Activated CD4-positive, alpha-beta T cell treated with anti-CD3 and anti-CD28 coated beads for 48 hours (primary cell): ENCODE results near the gene WDR7.

Experiments used
- DNase-seq: peaks from one replicate; pipeline ENCODE4 v3.0.0-alpha.2; 2020

Gene WDR7

DNA sequence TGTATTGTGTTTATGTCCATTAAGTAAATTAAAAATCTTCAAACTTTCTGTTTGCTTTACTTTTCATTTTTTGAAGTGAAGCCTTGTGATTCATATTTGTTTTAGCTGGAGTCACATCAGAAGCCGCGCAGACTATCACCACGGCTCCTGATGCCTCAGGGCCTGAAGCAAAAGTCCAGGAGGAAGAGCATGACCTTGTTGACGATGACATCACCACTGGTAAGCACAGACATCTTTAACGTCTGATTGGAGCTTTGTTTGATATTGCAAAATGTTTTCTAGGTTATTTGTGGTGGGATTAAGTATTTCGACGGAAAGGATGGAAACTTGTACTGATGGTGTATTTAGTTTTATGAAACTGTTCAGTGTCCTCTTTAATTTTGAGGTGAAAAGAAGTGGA is 164.8 kb downstream of the WDR7 start:
- DNase-seq: no peak

DNA sequence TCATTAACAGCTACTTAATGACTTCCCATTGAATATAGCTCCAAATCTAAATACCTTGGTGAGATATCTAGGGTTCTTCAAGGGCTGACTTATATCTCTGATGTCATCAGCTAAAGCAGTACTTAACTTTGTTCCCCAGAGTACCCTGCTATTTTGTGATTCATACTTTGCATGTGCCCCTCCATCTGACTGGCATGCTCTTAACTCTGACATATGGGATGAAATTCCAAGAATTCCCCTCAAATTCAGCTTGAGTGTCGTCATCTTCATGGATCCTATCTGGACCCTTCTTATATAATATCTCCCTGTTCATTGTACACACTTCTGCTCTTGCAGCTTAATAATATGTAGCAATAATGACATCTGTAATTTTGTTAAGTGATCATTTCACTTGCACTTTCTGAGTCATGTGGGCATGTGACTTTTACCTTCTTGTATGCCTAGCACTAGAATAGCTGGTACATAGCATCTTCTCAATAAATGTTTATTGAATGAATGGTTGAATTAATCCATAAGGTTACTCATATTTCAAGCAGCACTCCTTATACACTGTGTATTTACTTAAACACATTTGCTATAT is 172.9 kb downstream of the WDR7 start:
- DNase-seq: no peak

GRCh38 chr18:56825321-56825720 is 174.2 kb downstream of the WDR7 start:
- no peak for DNase-seq

DNA sequence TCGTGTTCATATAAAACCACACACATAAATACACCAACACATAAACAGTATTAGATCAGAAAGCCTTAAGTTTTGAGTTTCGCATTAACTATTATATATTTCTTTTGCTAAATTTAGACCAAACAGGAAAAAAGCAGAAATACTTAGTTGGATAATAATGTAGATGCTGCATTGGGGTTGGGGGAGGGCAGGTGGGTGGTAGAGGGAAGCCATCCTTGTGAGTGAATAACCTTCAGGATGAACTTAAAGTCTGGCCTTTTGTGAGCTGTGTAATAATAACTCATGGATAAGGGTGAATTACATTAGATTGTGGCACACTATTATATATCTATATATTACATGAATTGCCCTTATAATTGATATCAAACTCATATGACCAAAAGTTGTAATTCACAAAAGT is 174.7 kb downstream of the WDR7 start:
- DNase-seq: no peak

- no peak for DNase-seq
These were observed 180.8 kb downstream of the WDR7 start for GRCh38 chr18:56831988-56832387.

- no peak for DNase-seq
These were observed 184.2 kb downstream of the WDR7 start for GRCh38 chr18:56835331-56835730.

GRCh38 chr18:56836173-56836572 is 185.0 kb downstream of the WDR7 start:
- DNase-seq: no peak

GRCh38 chr18:56841836-56842235 is 190.7 kb downstream of the WDR7 start:
- DNase-seq: no peak

GRCh38 chr18:56843241-56843640 is 192.1 kb downstream of the WDR7 start:
- DNase-seq: no peak

- DNase-seq: no peak
These were observed 193.4 kb downstream of the WDR7 start for GRCh38 chr18:56844556-56844955.

DNA sequence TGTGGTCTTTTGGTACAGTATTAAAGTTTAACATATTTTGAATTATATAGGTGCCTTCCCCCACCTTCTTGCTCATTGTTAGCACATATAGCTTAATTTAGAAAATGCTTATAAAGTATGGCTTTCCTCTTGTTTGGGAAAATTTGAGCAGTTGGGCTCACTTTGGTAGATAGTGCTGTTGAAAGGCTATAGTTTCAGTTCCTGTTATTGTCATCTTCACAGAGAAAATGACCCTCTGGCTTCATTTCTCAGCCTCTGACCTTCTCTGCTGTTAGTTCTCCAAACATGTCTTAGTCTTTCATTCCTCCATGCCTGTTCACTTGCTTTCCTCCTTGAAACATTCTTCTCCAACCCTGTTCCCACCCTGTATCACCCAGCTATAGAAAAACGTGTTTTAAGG is 200.6 kb downstream of the WDR7 start:
- DNase-seq: no peak

GRCh38 chr18:56853961-56854360 is 202.8 kb downstream of the WDR7 start:
- DNase-seq: no peak

DNA sequence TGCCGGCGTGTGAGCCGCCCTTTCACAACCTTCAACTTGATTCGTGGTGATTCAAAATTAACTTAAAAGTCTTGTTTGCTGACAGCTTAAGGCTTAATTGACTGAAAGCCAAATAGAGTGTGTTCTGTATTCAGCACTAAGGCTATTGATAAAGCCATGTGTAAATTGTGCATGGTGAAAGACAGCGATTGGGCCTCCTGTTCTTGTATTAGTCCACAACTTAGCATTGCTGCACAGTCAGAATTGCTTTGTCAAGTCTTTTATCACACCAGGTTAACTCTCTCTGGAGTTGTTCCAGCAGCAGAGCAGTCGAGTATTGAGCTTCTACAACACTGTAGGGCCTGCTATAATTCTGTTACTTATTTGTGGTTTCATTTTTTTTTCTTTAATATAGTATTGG is 210.1 kb downstream of the WDR7 start:
- DNase-seq: no peak

- no peak for DNase-seq
These were observed 218.1 kb downstream of the WDR7 start for GRCh38 chr18:56869189-56869777.

GRCh38 chr18:56870982-56871381 is 219.8 kb downstream of the WDR7 start:
- DNase-seq: no peak

DNA sequence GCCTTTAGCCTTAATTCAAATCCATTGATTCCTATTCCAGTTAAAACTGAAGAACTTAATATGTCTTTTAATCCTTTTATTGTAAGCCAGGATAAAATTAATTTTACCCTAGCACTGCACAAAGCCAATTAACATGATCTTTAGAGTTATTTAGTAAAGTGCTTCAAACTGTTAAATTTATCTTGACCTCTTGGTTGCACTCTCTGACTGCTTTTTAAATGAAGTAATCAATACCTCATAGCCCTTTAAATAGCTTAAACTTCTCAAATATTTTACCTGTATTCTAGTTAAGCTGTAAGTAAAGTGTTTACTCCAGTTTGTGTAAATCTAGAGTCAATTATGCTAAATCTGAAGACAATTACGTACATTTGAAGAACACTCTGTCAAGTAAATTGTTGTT is 221.0 kb downstream of the WDR7 start:
- DNase-seq: no peak

DNA sequence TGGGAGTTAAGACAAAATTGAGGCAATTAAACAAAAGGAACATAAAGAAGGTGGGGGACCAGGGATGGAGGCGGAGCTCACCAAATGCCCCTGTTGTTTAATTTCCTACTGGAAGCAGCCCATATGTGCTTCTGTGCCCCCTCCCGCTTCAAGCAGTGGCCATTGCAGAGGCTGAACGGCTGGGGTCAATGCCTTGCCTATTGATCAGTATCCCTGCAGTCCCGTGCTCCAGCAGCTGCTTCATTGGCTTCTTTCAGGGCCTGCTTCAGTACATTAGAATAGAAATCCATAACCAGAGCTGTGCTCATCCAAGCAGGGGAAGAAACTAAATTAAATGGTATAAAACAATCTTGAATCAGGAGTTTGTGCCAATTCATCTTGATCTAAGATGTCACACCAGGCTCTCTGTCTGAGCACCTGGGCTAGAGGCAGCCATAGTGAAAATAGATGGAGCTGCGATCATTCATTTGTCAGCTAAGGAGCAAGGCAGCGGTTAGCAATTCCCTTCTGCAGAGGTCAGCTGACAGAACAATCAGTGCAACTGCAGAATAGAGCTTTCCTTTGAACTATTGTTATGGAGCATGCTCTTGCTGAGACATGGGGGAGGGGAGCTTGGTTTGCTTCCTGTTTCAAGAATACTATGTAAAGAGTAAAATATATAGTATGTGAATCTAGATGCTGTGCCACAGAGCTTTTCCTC is 222.4 kb downstream of the WDR7 start:
- DNase-seq: no peak

DNA sequence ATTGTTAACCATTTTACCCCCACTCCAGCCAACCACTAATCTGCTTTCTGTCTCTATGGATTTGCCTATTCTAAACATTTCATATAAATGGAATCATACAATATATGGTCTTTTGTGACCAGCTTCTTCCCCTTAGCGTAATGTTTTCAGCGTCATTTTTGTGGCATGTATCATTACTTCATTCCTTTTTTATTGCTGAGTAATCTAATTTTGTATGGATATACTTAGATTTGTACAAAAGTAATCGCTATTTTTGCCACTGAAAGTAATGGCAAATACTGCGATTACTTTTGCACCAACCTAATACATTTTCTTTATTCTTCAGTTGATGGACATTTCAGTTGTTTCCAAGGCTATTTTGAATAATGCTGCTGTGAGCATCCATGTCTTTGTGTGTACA is 227.6 kb downstream of the WDR7 start:
- DNase-seq: no peak

- DNase-seq: no peak
These were observed 233.4 kb downstream of the WDR7 start for GRCh38 chr18:56884511-56884910.

DNA sequence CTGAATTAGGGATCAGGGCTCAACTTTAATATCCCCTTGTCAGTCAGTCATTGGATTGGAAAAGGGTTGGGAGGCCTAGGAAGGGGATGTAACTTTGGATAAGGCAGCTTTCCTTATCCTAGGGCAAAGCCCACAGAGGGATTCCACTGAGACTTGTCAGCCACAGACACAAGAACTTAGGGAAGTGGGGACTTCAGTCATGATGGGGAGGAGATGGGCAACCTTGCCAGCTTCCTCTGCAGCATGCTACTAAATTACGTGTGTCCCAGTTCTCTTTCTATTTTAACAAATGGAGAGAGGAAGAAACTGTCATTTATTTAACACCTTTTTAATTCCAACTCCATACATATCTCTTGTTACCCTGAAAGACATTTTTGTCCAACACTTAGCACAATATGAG is 237.8 kb downstream of the WDR7 start:
- DNase-seq: no peak

GRCh38 chr18:56889621-56890020 is 238.5 kb downstream of the WDR7 start:
- no peak for DNase-seq

DNA sequence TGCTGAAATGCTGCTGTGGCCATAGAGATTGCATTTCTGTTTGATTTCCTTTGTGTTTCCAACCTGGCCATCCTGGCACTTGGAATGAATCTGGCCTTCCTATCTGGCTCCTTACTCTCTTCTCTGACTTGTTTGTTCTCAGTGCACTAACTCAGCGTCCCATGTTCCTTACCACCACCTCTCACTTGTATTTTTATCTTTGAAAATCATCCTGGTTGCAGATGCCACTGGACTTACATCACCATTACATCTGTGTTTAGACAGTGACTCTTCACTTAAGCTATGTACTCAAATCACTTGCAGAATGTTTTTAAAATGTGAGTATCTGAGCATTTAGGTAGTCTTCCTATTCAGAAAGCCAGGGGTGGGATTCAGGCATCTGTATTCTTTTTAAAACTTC is 239.5 kb downstream of the WDR7 start:
- no peak for DNase-seq

DNA sequence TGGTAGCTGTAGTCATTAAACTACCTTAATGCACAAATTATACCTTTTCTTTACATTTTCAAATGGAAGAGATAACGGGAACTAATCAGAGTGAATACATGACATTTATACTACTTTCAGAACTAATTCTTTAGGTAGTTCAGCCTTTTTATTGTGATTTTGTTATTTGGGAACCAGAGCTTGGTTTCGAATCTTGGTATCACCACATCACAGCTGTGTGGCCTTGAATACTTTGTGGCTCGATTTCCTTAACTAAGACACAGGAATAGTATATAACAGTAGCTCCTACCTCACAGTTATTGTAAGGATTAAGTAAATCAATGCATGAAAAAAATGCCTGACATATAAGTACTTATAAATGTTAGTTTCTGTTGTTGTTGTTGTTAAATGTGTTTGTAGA is 240.0 kb downstream of the WDR7 start:
- DNase-seq: no peak

- no peak for DNase-seq
These were observed 240.7 kb downstream of the WDR7 start for GRCh38 chr18:56891870-56892269.

GRCh38 chr18:56897122-56897521 is 246.0 kb downstream of the WDR7 start:
- no peak for DNase-seq
